GM12878 (cell line): ENCODE measurements around the gene DNAJC11. TPM values are rescaled to one million over a fixed set of nuclear protein-coding genes. Genes with fewer than 3 reads are reported as not detected.

Experiments used
- ATAC-seq: fragments of 200-7000 bp; cut with Tn5 transposase; 3 replicates; pipeline ENCODE4 v1.9.1; 2020; ENCODE audit warnings: mild to moderate bottlenecking, moderate library complexity
- BruUV-seq: library from RNA; stranded (reverse); fragments of 400-500 nt; replicated peaks from 2 replicates; lab custom pipeline; 2021; lab: Mats Ljungman, UMichigan
- CTCF ChIA-PET: fragments of 300-600 bp; sonication (Branson Sonifier 250); formaldehyde crosslinking; extraction: SDS; loops from one replicate; lab custom pipeline; 2021; ENCODE audit warnings: inconsistent platforms; lab: Yijun Ruan, JAX
- POLR2A ChIA-PET: fragments of 350-600 bp; formaldehyde crosslinking; extraction: SDS; loops from one replicate; lab custom pipeline; 2021; ENCODE audit warnings: inconsistent platforms; lab: Charles Lee
- RAD21 ChIA-PET: fragments of 300-600 bp; sonication (Branson Sonifier 250); formaldehyde crosslinking; loops from one replicate; lab custom pipeline; 2023; ENCODE audit warnings: antibody characterized with exemption; ENCODE audit not compliant: unreplicated experiment; lab: Charles Lee
- SMC1A ChIA-PET: fragments of 300-600 bp; sonication (Branson Sonifier 250); formaldehyde crosslinking; loops from one replicate; lab custom pipeline; 2023; ENCODE audit not compliant: unreplicated experiment, uncharacterized antibody; lab: Charles Lee
- DNase-seq: peaks from one replicate; pipeline ENCODE4 v3.0.0-alpha.2; 2011; ENCODE audit warnings: low read depth, low spot score
- FAIRE-seq: peaks from 3 replicates; lab custom pipeline; 2011; peaks lifted over from hg19 to GRCh38; lab: Jason Lieb, UNC
- H2AFZ ChIP-seq: 2 replicates; pipeline ENCODE4 v1.6.0; 2011; ENCODE audit warnings: low read depth, low read length, control low read depth; ENCODE audit not compliant: control insufficient read depth
- H3K27ac ChIP-seq: 2 replicates; pipeline ENCODE4 v1.5.1; 2011; ENCODE audit warnings: control low read depth; ENCODE audit not compliant: control insufficient read depth, insufficient read depth
- H3K27me3 ChIP-seq, 2 experiments: replicated peaks in 1 of 2; 2 replicates each; pipeline versions ENCODE4 v1.6.0 to v1.6.1; 2011; ENCODE audit warnings: low read length in 1 of 2; ENCODE audit not compliant: control insufficient read depth in 2 of 2, insufficient read depth in 2 of 2
- H3K36me3 ChIP-seq, 2 experiments: 2 replicates each; pipeline ENCODE4 v1.5.1; 2011; ENCODE audit warnings: low read length in 1 of 2; ENCODE audit not compliant: control insufficient read depth in 2 of 2, insufficient read depth in 2 of 2
- H3K4me1 ChIP-seq: 2 replicates; pipeline ENCODE4 v1.6.1; 2011; ENCODE audit warnings: mild to moderate bottlenecking, low read length, moderate library complexity, mixed read lengths; ENCODE audit not compliant: control insufficient read depth, insufficient read depth
- H3K4me2 ChIP-seq: 2 replicates; pipeline ENCODE4 v1.6.0; 2011; ENCODE audit warnings: control low read depth; ENCODE audit not compliant: control insufficient read depth, insufficient read depth
- H3K4me3 ChIP-seq: fragments of 200-600 bp; sonication (generic); 2 replicates; pipeline ENCODE4 v1.5.1; 2016
- H3K79me2 ChIP-seq: 2 replicates; pipeline ENCODE4 v1.6.0; 2011; ENCODE audit warnings: low read length; ENCODE audit not compliant: control insufficient read depth, insufficient read depth
- H3K9ac ChIP-seq: 2 replicates; pipeline ENCODE4 v1.8.0; 2011; ENCODE audit warnings: low read length, control low read depth, mixed read lengths; ENCODE audit not compliant: control insufficient read depth, insufficient read depth
- H3K9me3 ChIP-seq: replicated peaks from 3 replicates; pipeline ENCODE4 v1.5.1; 2011; ENCODE audit warnings: mild to moderate bottlenecking, low read length; ENCODE audit not compliant: control insufficient read depth, insufficient read depth
- H4K20me1 ChIP-seq: 2 replicates; pipeline ENCODE4 v1.6.0; 2011; ENCODE audit not compliant: control insufficient read depth, insufficient read depth
- CREB1 ChIP-seq: IDR thresholded peaks from 2 replicates; pipeline ENCODE4 v1.6.1; 2012; ENCODE audit warnings: low read depth, mild to moderate bottlenecking, inconsistent platforms
- EED ChIP-seq: sonication (generic); IDR thresholded peaks from 2 replicates; pipeline ENCODE4 v1.6.1; 2016; ENCODE audit warnings: antibody characterized with exemption, low read depth
- PAX5 ChIP-seq: IDR thresholded peaks from 2 replicates; pipeline ENCODE4 v1.6.1; 2011; ENCODE audit warnings: low read depth, low read length, borderline replicate concordance
- PML ChIP-seq: IDR thresholded peaks from 2 replicates; pipeline ENCODE4 v1.6.1; 2012; ENCODE audit warnings: low read length, inconsistent platforms
- WRNIP1 ChIP-seq: IDR thresholded peaks from 2 replicates; pipeline ENCODE4 v1.6.1; 2011; ENCODE audit warnings: low read depth, low read length, improper control_type of control experiment, borderline replicate concordance
- WGBS: methylation state at CpG from one replicate; pipeline ENCODE4 v1.1.6; 2016; ENCODE audit warnings: low lambda C conversion rate; ENCODE audit not compliant: insufficient replicate concordance, insufficient coverage; ENCODE audit errors: missing lambda C conversion rate; 5-methylcytosine and 5-hydroxymethylcytosine counted together
- in situ Hi-C: fragments of 300-500 bp; cut with MboI; formaldehyde crosslinking; loops from 9 replicates; pipeline ENCODE4 v1.14.3; 2018; ENCODE audit warnings: mixed read lengths
- intact Hi-C: fragments of 100-400 bp; cut with micrococcal nuclease; formaldehyde crosslinking; loops from one replicate; pipeline ENCODE4 v1.14.2; 2022; ENCODE audit not compliant: unreplicated experiment
- polyA plus RNA-seq, 11 experiments: library from polyadenylated mRNA; depleted of rRNA in 4 of 11; unstranded in 6 of 11; stranded (reverse) in 5 of 11; fragments of >200 nt; fragmentation: Nextera tagmentation in 4 of 11; fragmentation: Illumina TruSeq in 1 of 11; extraction: Ambion mirVana in 4 of 11; extraction: Trizol in 1 of 11; gene quantifications; 1 replicate in 1 of 11; 2 replicates in 10 of 11; pipeline versions ENCODE4 v1.2.1 to v1.2.3, GENCODE V29; 2011 to 2016; ENCODE audit warnings: inconsistent platforms in 2 of 11, missing spikeins in 2 of 11, low read depth in 1 of 11
- total RNA-seq, 4 experiments: library from RNA; depleted of rRNA in 3 of 4; stranded (reverse); fragments of >200 nt in 3 of 4; fragmentation: Illumina TruSeq in 1 of 4; extraction: Trizol in 1 of 4; gene quantifications; 2 replicates each; pipeline versions ENCODE4 v1.2.1 to v1.2.3, GENCODE V29; 2013 to 2021
- TF ChIP-seq, protein P1 (sequence below): fragments of 450-650 bp; IDR thresholded peaks from 2 replicates; pipeline ENCODE4 v1.6.1; 2014; ENCODE audit warnings: mild to moderate bottlenecking

The DNAJC11 gene
- total and polyA plus RNA-seq, 10 of the 15 experiments (the other 5 are each of a cell fraction or from before 2014, with no cell fraction given): 5.0 to 58.8 (median 39.5) TPM

- intact Hi-C loops (no loop called here), in situ Hi-C loops (no loop called here)
- no peaks in the 10 kb centered on the region for H3K79me2 ChIP-seq
- no peaks in the 10 kb centered on the region for H4K20me1 ChIP-seq
- BruUV-seq: no TSS peak
- DNase-seq: no peak
- ATAC-seq: no peak
- H3K27me3 ChIP-seq: no peaks in the 10 kb centered on the region
- CTCF ChIA-PET: no interaction called here
- no peak overlapping the region for H2AFZ ChIP-seq
- no peak overlapping the region for H3K4me3 ChIP-seq
- H3K4me2 ChIP-seq: no peak overlapping the region
- no peak for TF ChIP-seq EED
- H3K9me3 ChIP-seq: no peaks in the 10 kb centered on the region
- H3K27ac ChIP-seq: no peak overlapping the region
- no peaks in the 10 kb centered on the region for H3K4me1 ChIP-seq
- POLR2A ChIA-PET: no interaction called here
- WGBS: 72% methylated on average over 5 of the region's 5 CpGs
- peaks cover 0 to 10% of the 10 kb centered on the region in 2 experiments for H3K36me3 ChIP-seq
- RAD21 ChIA-PET: no interaction called here
- no peak for FAIRE-seq
- H3K9ac ChIP-seq: no peak overlapping the region
- SMC1A ChIA-PET: no interaction called here
Measured at GRCh38 chr1:6673816-6674398, 27.7 kb downstream of the DNAJC11 start.

DNA sequence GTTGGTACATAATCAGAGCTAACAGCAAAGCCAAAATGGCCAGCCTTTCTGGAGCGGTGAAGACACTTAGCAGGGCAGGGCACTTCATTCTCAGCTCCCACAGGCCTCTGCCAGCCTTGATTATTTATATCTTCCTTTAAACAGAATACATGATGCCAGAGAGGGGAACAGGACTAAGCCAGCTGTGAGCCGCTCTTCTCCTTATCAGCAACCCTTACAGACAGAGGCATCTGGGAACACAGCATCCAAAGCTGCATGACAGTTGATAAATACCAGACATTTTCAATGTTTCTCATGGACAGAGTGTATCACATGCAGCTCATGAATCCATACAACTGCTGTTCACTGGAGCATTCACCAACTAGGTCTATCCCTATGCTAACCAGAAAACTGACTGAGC is 29.1 kb downstream of the DNAJC11 start:
- H3K4me1 ChIP-seq: no peaks in the 10 kb centered on the region
- ChIA-PET CTCF (interaction anchor here (0.9 kb wide), 1 partner anchor 9 kb away, joined by 4 read pairs; no protein-coding TSS in a partner anchor), RAD21 (no interaction called here), SMC1A (no interaction called here), POLR2A (no interaction called here)
- no peak overlapping the region for H3K4me3 ChIP-seq
- no peak for TF ChIP-seq PAX5
- TF ChIP-seq PML: no peak
- TF ChIP-seq WRNIP1: no peak
- no peak for TF ChIP-seq CREB1
- TF ChIP-seq, protein P1, sequence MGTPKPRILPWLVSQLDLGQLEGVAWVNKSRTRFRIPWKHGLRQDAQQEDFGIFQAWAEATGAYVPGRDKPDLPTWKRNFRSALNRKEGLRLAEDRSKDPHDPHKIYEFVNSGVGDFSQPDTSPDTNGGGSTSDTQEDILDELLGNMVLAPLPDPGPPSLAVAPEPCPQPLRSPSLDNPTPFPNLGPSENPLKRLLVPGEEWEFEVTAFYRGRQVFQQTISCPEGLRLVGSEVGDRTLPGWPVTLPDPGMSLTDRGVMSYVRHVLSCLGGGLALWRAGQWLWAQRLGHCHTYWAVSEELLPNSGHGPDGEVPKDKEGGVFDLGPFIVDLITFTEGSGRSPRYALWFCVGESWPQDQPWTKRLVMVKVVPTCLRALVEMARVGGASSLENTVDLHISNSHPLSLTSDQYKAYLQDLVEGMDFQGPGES: no peak
- intact Hi-C loops (no loop called here), in situ Hi-C loops (no loop called here)
- H3K79me2 ChIP-seq: no peaks in the 10 kb centered on the region
- no peak overlapping the region for H2AFZ ChIP-seq
- FAIRE-seq (no peak), DNase-seq (no peak), ATAC-seq (no peak)
- no peak overlapping the region for H3K4me2 ChIP-seq
- no peaks in the 10 kb centered on the region for H3K9me3 ChIP-seq
- H3K27me3 ChIP-seq: no peaks in the 10 kb centered on the region
- no peak overlapping the region for H3K27ac ChIP-seq
- BruUV-seq: no TSS peak
- no peaks in the 10 kb centered on the region for H4K20me1 ChIP-seq
- no peak overlapping the region for H3K9ac ChIP-seq
- WGBS: 98% methylated on average over 2 of the region's 2 CpGs
- peaks cover 5 to 11% of the 10 kb centered on the region in 2 experiments for H3K36me3 ChIP-seq
